Caki2 (cell line): ENCODE results near the gene SLC23A2. TPM values are rescaled to one million over a fixed set of nuclear protein-coding genes. Genes with fewer than 3 reads are reported as not detected.

Experiments
- total RNA-seq: library from RNA; depleted of rRNA; stranded (reverse); fragments of >200 nt; shearing (Covaris generic); gene quantifications from 2 replicates; pipeline ENCODE4 v1.2.3, GENCODE V29; 2014; ENCODE audit warnings: low replicate concordance; rRNA removed

SLC23A2 gene
- total RNA-seq, 1 experiment from 2014 or later: 14.6 TPM

Other genes starting within 250 kb of the SLC23A2 start
- 45.8 and 58.6 TPM in 2 replicates for gene RASSF2, start 177.9 kb downstream of the SLC23A2 start, total RNA-seq
- gene TMEM230, start 111.6 kb upstream of the SLC23A2 start, total RNA-seq: 150 and 156 TPM in 2 replicates
- 424 and 432 TPM in 2 replicates for gene PCNA, start 118.4 kb upstream of the SLC23A2 start, total RNA-seq
- gene CDS2, start 125.5 kb upstream of the SLC23A2 start, total RNA-seq: 18.3 and 26.2 TPM in 2 replicates